ENCODE results near the gene CCR5AS.

The CCR5AS gene

DNA sequence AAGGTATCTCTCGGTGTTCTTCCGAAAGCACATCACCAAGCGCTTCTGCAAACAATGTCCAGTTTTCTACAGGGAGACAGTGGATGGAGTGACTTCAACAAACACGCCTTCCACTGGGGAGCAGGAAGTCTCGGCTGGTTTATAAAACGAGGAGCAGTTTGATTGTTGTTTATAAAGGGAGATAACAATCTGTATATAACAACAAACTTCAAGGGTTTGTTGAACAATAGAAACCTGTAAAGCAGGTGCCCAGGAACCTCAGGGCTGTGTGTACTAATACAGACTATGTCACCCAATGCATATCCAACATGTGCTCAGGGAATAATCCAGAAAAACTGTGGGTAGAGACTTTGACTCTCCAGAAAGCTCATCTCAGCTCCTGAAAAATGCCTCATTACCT, 48.4 kb downstream of the CCR5AS start:
- no peak overlapping the region for H3K4me3 ChIP-seq
- no peak overlapping the region for H3K27ac ChIP-seq
- no peak for DNase-seq (ENCODE audit: low spot score in 2 of 2)
- H3K27me3 ChIP-seq = no peaks in the 10 kb centered on the region
- H3K9me3 ChIP-seq = no peaks in the 10 kb centered on the region
- TF ChIP-seq EP300 (IDR thresholded peaks at IDR 0.05) = no peak
- TF ChIP-seq POLR2A (IDR thresholded peaks at IDR 0.05) = no peak
- TF ChIP-seq POLR2AphosphoS5 (IDR thresholded peaks at IDR 0.05) = no peak
- no peak for TF ChIP-seq CTCF (IDR thresholded peaks at IDR 0.05)
- peaks cover 28% of the 10 kb centered on the region for H3K4me1 ChIP-seq
- no peaks in the 10 kb centered on the region for H3K36me3 ChIP-seq
- WGBS = 76% methylated on average over 6 of the region's 6 CpGs

DNA sequence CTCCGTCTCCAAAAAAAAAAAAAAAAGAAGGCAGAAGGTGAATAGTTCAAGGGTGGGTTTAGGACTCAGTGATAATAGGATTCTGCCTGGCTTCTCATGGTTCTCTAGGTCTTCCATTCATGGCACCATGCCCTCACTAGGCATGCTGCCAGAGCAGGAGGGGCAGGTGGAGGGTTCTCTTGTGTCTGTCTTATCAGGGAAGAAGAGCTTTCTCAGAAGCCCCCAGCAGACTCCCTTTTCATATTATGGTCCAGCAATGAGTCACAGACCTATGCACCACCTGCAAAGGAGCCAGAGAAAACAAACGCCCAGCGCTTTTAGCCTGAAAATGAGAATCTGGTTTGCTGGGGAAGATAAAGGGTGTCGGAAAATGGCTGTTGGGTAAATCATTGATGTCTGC, 50.0 kb downstream of the CCR5AS start:
- peaks cover 27% of the 10 kb centered on the region for H3K4me1 ChIP-seq
- no peak overlapping the region for H3K4me3 ChIP-seq
- DNase-seq (ENCODE audit: low spot score in 2 of 2) = no peak
- no peaks in the 10 kb centered on the region for H3K36me3 ChIP-seq
- peaks cover 7% of the 10 kb centered on the region for H3K27me3 ChIP-seq
- no peak overlapping the region for H3K27ac ChIP-seq
- WGBS = 95% methylated on average over 4 of the region's 4 CpGs
- TF ChIP-seq EP300 (IDR thresholded peaks at IDR 0.05) (no peak), CTCF (IDR thresholded peaks at IDR 0.05) (no peak), POLR2A (IDR thresholded peaks at IDR 0.05) (no peak), POLR2AphosphoS5 (IDR thresholded peaks at IDR 0.05) (no peak)
- H3K9me3 ChIP-seq = no peaks in the 10 kb centered on the region

DNA sequence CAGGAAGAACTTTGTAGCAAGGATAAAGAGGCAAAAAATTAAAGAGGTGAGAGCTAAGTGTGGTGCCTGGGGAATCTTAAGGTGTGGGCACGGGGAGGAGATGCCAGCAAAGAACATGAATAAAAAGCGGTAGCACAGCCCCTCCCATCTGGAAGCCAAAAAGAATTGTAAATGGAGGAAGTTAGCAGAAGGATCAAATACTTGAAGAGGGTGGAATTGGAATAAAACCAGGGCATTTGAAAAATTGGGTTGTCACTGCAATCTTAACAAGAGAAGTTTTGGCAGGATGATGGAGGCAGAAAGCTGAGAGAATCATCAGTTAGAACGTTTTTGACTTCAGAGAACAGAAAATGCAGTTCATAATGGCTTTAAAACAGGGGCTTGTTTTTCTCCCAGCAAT, 50.6 kb downstream of the CCR5AS start:
- no peak for TF ChIP-seq POLR2A (IDR thresholded peaks at IDR 0.05)
- no peak for TF ChIP-seq POLR2AphosphoS5 (IDR thresholded peaks at IDR 0.05)
- TF ChIP-seq CTCF (IDR thresholded peaks at IDR 0.05) = no peak
- TF ChIP-seq EP300 (IDR thresholded peaks at IDR 0.05) = no peak
- DNase-seq (ENCODE audit: low spot score in 2 of 2) = no peak
- H3K9me3 ChIP-seq = no peaks in the 10 kb centered on the region
- H3K36me3 ChIP-seq = no peaks in the 10 kb centered on the region
- H3K27ac ChIP-seq = no peak overlapping the region
- peaks cover 7% of the 10 kb centered on the region for H3K27me3 ChIP-seq
- WGBS = 41% methylated on average over 3 of the region's 3 CpGs
- H3K4me3 ChIP-seq = no peak overlapping the region
- H3K4me1 ChIP-seq = peaks cover 23% of the 10 kb centered on the region

DNA sequence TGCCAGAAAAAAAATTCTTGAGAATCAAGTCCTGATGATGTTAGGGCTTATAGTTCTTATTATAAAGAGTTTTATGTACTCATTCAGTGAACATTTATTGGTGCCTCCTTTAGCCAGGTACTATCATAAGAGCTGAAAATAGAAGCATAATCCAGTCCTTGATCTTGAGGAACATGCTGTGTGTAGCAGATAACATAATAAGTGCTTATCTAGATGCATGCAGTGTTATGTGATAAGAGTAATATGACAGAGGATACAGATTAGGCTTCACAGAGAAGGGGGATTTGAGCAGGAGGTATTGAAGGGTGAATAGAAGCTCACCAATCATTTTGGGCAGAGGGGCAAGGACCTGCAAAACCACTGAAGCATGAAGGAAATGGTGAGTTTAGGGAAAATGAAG, 51.9 kb downstream of the CCR5AS start:
- Histone ChIP-seq H3K4me3 (no peak overlapping the region), H3K27ac (no peak overlapping the region), H3K27me3 (peaks cover 7% of the 10 kb centered on the region)

DNA sequence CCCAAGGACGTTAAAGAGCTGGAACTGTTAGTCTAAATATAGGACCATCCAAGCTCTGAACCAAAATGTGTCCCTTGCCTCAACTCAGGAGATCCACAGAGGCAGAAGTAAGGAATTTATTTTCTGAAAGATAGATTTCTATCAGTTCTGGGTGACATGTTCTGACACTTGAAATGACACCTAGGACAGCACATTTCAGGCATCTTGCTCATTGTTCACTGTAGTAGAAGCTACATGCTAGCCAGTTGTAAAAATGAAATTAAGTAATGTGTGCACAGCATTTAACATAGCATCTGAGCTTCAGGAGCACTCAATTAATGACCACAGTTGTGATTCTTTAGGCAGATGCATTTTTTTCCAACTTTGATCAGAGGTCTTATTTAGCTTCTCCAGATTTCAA, 52.4 kb downstream of the CCR5AS start:
- Histone ChIP-seq H3K27me3 (peaks cover 7% of the 10 kb centered on the region), H3K4me1 (peaks cover 5% of the 10 kb centered on the region), H3K36me3 (no peaks in the 10 kb centered on the region), H3K9me3 (no peaks in the 10 kb centered on the region), H3K27ac (no peak overlapping the region), H3K4me3 (no peak overlapping the region)
- DNase-seq (ENCODE audit: low spot score in 2 of 2) = no peak
- TF ChIP-seq POLR2AphosphoS5 (IDR thresholded peaks at IDR 0.05) (no peak), POLR2A (IDR thresholded peaks at IDR 0.05) (no peak), EP300 (IDR thresholded peaks at IDR 0.05) (no peak), CTCF (IDR thresholded peaks at IDR 0.05) (no peak)
- 55% methylated on average over 1 of the region's 1 CpG for WGBS

More for the DNA sequence above, 51.9 kb downstream of the CCR5AS start:
- H3K9me3 ChIP-seq = no peaks in the 10 kb centered on the region
- TF ChIP-seq CTCF (IDR thresholded peaks at IDR 0.05) = no peak
- no peak for TF ChIP-seq POLR2AphosphoS5 (IDR thresholded peaks at IDR 0.05)
- TF ChIP-seq POLR2A (IDR thresholded peaks at IDR 0.05) = no peak
- TF ChIP-seq EP300 (IDR thresholded peaks at IDR 0.05) = no peak
- peaks cover 10% of the 10 kb centered on the region for H3K4me1 ChIP-seq
- DNase-seq (ENCODE audit: low spot score in 2 of 2) = no peak
- H3K36me3 ChIP-seq = no peaks in the 10 kb centered on the region

Data from suprapubic skin (tissue), 4 donors.